Prostate gland (tissue), 2 donors: ENCODE data around the gene TAF6.

Source experiments
- POLR2A ChIP-seq: fragments of 450-650 bp; IDR thresholded peaks from one replicate; pipeline ENCODE4 v1.6.1; 2016; ENCODE audit warnings: antibody characterized with exemption, mild to moderate bottlenecking
- TF ChIP-seq, protein P1 (sequence below), 4 experiments: fragments of 200-600 bp in 2 of 4; fragments of 450-650 bp in 2 of 4; sonication (generic) in 2 of 4; IDR thresholded peaks; 1 replicate in 3 of 4; 2 replicates in 1 of 4; pipeline ENCODE4 v1.5.1; 2016 to 2019; ENCODE audit warnings: antibody characterized with exemption in 4 of 4, mild to moderate bottlenecking in 2 of 4, moderate library complexity in 2 of 4

- TF ChIP-seq, protein P1, sequence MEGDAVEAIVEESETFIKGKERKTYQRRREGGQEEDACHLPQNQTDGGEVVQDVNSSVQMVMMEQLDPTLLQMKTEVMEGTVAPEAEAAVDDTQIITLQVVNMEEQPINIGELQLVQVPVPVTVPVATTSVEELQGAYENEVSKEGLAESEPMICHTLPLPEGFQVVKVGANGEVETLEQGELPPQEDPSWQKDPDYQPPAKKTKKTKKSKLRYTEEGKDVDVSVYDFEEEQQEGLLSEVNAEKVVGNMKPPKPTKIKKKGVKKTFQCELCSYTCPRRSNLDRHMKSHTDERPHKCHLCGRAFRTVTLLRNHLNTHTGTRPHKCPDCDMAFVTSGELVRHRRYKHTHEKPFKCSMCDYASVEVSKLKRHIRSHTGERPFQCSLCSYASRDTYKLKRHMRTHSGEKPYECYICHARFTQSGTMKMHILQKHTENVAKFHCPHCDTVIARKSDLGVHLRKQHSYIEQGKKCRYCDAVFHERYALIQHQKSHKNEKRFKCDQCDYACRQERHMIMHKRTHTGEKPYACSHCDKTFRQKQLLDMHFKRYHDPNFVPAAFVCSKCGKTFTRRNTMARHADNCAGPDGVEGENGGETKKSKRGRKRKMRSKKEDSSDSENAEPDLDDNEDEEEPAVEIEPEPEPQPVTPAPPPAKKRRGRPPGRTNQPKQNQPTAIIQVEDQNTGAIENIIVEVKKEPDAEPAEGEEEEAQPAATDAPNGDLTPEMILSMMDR (IDR thresholded peaks at IDR 0.05) = no peak
- no peak for TF ChIP-seq POLR2A
These were observed 46.7 kb downstream of the TAF6 start for GRCh38 chr7:100072462-100072861.
